ENCODE results near the gene IMPACT. TPM values are rescaled to one million over a fixed set of nuclear protein-coding genes. Genes with fewer than 3 reads are reported as not detected.

Gene IMPACT
- total RNA-seq, 6 experiments from 2014 or later, result 10.4 to 18.1 (median 13.9) TPM

DNA sequence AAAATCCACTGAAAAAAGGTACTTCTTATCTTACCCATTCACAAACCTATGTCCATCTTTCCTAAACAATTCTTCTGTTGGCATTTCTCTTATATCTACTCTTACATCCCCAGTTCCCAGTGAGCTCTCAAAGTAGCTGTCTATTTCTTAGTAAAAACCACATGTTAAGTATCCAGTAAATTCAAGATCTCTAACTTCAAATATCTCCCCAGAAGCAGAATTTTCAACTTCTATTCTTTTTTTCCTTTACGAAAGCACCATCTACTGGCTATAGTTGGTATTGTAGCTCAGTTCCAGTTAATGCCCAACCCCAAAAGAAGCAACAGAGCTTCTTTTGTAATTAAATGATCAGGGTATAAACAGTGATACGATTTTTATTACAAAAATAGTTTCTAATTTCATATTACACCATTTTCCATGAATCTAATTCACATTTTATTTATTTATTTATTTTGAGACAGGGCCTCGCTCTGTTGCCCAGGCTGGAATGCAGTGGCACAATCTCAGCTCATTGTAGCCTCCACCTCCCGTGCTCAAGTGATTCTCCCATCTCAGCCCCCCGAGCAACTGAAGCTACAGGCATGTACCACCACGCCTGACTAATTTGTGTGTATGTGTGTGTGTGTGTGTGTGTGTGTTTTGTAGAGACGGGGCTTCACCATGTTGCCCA, 62.5 kb downstream of the IMPACT start:
- Histone ChIP-seq H3K9me3 (no peaks in the 10 kb centered on the region), H3K36me3 (no peaks in the 10 kb centered on the region), H3K4me1 (no peaks in the 10 kb centered on the region), H3K4me3 (no peak overlapping the region), H3K27me3 (no peaks in the 10 kb centered on the region), H3K27ac (no peak overlapping the region)
- 27% methylated on average over 6 of the region's 7 CpGs for WGBS (ENCODE audit: insufficient coverage, low coverage, low lambda C conversion rate, missing lambda C conversion rate)
- peak; percentile 51 to 79 (median 73) for ATAC-seq
- no peak for DNase-seq
- TF ChIP-seq, protein P1, sequence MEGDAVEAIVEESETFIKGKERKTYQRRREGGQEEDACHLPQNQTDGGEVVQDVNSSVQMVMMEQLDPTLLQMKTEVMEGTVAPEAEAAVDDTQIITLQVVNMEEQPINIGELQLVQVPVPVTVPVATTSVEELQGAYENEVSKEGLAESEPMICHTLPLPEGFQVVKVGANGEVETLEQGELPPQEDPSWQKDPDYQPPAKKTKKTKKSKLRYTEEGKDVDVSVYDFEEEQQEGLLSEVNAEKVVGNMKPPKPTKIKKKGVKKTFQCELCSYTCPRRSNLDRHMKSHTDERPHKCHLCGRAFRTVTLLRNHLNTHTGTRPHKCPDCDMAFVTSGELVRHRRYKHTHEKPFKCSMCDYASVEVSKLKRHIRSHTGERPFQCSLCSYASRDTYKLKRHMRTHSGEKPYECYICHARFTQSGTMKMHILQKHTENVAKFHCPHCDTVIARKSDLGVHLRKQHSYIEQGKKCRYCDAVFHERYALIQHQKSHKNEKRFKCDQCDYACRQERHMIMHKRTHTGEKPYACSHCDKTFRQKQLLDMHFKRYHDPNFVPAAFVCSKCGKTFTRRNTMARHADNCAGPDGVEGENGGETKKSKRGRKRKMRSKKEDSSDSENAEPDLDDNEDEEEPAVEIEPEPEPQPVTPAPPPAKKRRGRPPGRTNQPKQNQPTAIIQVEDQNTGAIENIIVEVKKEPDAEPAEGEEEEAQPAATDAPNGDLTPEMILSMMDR (IDR thresholded peaks at IDR 0.05), result peak; percentile 73 to 79 (median 76)
- no peak for TF ChIP-seq POLR2A (IDR thresholded peaks at IDR 0.05)
- intact Hi-C loops (cut with DNase I), result loop anchor here (5.0 to 10.0 kb wide), 2 partner anchors 127 to 134 kb away; no protein-coding TSS in a partner anchor

DNA sequence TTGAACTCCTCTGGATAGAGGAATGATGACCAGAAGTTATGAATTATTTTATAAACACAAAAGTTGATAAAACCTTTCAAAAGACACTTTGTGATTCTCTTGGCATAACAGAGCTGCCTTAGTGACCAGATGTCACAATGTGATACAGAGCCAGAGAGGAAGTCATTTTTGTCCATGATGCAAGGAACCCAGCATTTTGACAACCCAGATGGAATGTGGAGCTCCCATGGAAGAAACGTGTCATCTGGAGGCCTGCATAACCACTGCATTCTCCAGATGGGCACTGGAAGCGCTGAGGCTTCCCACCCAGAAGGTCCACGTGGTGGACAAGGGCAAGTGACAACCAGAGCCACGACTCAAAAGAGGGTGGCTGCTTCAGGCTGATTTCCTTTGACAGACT, 64.1 kb downstream of the IMPACT start:
- no peaks in the 10 kb centered on the region for H3K27me3 ChIP-seq
- H3K27ac ChIP-seq, result no peak overlapping the region
- no peaks in the 10 kb centered on the region for H3K36me3 ChIP-seq
- ATAC-seq (no peak), DNase-seq (no peak)
- intact Hi-C loops (cut with DNase I), result no loop called here
- no peaks in the 10 kb centered on the region for H3K4me1 ChIP-seq
- no peaks in the 10 kb centered on the region for H3K9me3 ChIP-seq
- WGBS (ENCODE audit: insufficient coverage, low coverage, low lambda C conversion rate, missing lambda C conversion rate), result 29% methylated on average over 1 of the region's 4 CpGs
- no peak overlapping the region for H3K4me3 ChIP-seq
- no peak for TF ChIP-seq POLR2A (IDR thresholded peaks at IDR 0.05)
- TF ChIP-seq, protein P1 (IDR thresholded peaks at IDR 0.05), result no peak

DNA sequence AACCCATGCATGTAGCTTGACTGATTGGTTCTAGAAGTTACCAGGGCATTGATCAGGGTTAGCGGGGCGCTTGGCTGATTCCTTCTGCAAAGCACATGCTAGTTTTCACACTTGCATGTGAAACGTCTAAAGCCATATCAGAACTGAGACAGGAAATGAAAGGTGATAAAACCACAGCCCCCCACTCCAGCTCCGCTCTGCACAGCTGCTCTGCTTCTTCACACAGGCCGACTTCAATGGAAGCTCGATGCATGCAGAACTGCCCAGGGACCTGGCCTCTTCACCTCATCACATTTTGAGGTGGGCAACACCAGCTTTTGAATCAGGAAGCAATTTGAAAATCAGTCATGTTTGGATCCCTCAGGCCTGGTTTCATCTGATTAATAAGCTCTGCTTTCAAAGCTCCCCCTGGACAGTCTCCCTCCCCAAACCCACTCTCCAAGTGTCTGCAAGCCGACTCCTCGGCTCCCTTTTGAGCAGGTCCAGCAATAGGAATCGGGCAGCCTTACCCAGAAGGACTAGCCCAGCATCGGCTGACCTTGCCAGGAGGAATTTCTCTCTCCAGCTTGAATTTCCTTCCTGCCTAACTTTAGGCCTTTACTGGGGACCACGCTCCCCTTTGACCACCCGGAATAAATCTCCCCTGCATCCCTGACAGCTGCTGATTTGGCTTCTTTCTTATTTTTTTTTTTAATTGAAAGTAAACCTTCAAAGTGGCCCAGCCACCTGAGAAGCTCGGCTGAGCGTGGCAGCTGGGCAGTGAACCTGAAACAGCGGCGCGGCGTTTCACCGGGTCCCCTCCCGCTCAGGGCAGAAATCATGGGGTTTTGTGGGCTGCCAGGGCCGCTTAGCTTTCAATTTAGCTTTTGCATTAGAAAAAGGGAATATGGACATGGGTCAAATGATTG, 65.7 kb downstream of the IMPACT start:
- intact Hi-C loops (cut with DNase I), result no loop called here
- TF ChIP-seq, protein P1 (IDR thresholded peaks at IDR 0.05), result no peak
- TF ChIP-seq POLR2A (IDR thresholded peaks at IDR 0.05), result no peak
- H3K27me3 ChIP-seq, result no peaks in the 10 kb centered on the region
- no peaks in the 10 kb centered on the region for H3K36me3 ChIP-seq
- no peaks in the 10 kb centered on the region for H3K9me3 ChIP-seq
- peak in 2 of 4 donors; percentile 8 to 14 for ATAC-seq
- H3K4me3 ChIP-seq, result no peak overlapping the region
- DNase-seq, result no peak
- no peak overlapping the region for H3K27ac ChIP-seq
- H3K4me1 ChIP-seq, result no peaks in the 10 kb centered on the region
- 75% methylated on average over 14 of the region's 21 CpGs for WGBS (ENCODE audit: insufficient coverage, low coverage, low lambda C conversion rate, missing lambda C conversion rate)

DNA sequence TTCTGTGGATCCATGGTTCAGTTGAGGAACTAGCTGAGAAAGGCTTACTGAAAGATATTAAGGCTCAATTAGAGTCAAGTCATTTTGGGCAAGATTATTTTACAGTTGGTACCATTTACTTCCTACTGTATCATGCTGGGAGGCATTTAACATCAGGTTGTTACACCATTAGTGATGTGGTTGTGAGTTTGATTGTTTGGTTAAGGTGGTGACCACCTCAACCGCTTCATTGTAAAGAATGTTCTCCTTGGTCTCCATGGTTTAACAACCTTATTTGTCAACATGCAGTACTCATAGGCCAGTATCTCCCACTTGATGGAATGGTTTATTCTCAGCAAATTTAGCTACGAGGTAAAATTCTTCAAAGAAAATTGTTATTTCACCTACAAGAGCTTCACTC, 68.1 kb downstream of the IMPACT start:
- Histone ChIP-seq H3K4me1 (no peaks in the 10 kb centered on the region), H3K36me3 (no peaks in the 10 kb centered on the region), H3K27me3 (no peaks in the 10 kb centered on the region), H3K27ac (no peak overlapping the region), H3K9me3 (no peaks in the 10 kb centered on the region), H3K4me3 (no peak overlapping the region)
- intact Hi-C loops (cut with DNase I), result no loop called here
- TF ChIP-seq, protein P1 (IDR thresholded peaks at IDR 0.05), result no peak
- TF ChIP-seq POLR2A (IDR thresholded peaks at IDR 0.05), result no peak
- DNase-seq, result no peak
- 66% methylated on average over 2 of the region's 2 CpGs for WGBS (ENCODE audit: insufficient coverage, low coverage, low lambda C conversion rate, missing lambda C conversion rate)
- no peak for ATAC-seq
